ENCODE measurements around the gene PDE10A. TPM values are rescaled to one million over a fixed set of nuclear protein-coding genes. Genes with fewer than 3 reads are reported as not detected.

The PDE10A gene
- total RNA-seq: 10 to 100 TPM in 1 of 4 donors, 1 to 10 TPM in 3; 3.5 to 10.0 (median 6.2) TPM

GRCh38 chr6:165662749-165663376 is at the start of gene PDE10A:
Gene PDE10A (minus strand): TSS chr6:165663241. CDS start chr6:165662811, 430 bp downstream.
- H3K9me3 ChIP-seq: no peaks in the 10 kb centered on the region
- TF ChIP-seq CTCF (IDR thresholded peaks at IDR 0.05): no peak
- no peak for TF ChIP-seq POLR2A (IDR thresholded peaks at IDR 0.05)
- no peak for TF ChIP-seq EP300 (IDR thresholded peaks at IDR 0.05)
- H3K27me3 ChIP-seq: peaks cover 0 to 78% of the 10 kb centered on the region in 2 donors
- 0 to 2% methylated on average over 23 to 25 of the region's 80 CpGs for WGBS, 2 donors
- H3K36me3 ChIP-seq: no peaks in the 10 kb centered on the region
- H3K4me1 ChIP-seq: peaks cover 0 to 47% (median 26%) of the 10 kb centered on the region in 4 donors
- peak in 1 of 2 donors; percentile 30 for DNase-seq (ENCODE audit: low spot score in 2 of 2)
- H3K27ac ChIP-seq: peak within 1 kb of the TSS in 1 of 4 donors; percentile 76
- peak within 1 kb of the TSS; percentile 43 to 61 (median 50) for H3K4me3 ChIP-seq

DNA sequence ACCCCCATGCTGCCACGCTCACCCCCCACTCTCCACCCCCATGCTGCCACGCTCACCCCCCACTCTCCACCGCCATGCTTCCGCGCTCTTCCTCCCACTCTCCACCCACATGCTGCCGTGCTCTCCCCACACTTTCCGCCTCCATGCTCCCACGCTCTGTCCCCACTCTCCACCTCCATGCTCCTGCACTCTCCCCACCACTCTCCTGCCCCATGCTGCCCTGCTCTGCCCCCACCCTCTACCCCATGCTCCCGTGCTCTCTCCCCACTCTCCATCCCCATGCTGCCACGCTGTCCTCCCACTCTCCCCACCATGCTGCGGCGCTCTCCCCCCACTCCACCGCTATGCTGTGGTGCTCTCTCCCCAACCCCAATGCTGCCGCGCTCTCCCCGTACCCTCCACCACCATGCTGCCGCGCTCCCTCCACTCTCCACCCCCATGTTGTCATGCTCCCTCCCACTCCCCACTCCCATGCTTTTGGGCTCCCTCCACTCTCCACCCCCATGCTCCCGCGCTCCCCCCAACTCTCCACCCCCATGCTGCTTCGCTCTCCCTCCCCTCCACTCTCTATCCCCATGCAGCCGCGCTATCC is 46.0 kb upstream of the PDE10A start:
- Histone ChIP-seq H3K27me3 (no peaks in the 10 kb centered on the region), H3K27ac (no peak overlapping the region), H3K9me3 (no peaks in the 10 kb centered on the region), H3K4me3 (no peak overlapping the region), H3K36me3 (no peaks in the 10 kb centered on the region), H3K4me1 (peaks cover 0 to 9% (median 0%) of the 10 kb centered on the region in 4 donors)
- no peak for DNase-seq (ENCODE audit: low spot score in 2 of 2)
- no peak for TF ChIP-seq EP300 (IDR thresholded peaks at IDR 0.05)
- TF ChIP-seq CTCF (IDR thresholded peaks at IDR 0.05): no peak
- TF ChIP-seq POLR2A (IDR thresholded peaks at IDR 0.05): no peak
- 94% methylated on average over 22 to 23 of the region's 23 CpGs for WGBS, 2 donors

- DNase-seq (ENCODE audit: low spot score in 2 of 2): no peak
- no peak for TF ChIP-seq EP300 (IDR thresholded peaks at IDR 0.05)
- TF ChIP-seq POLR2A (IDR thresholded peaks at IDR 0.05): no peak
- TF ChIP-seq CTCF (IDR thresholded peaks at IDR 0.05): no peak
- no peak overlapping the region for H3K27ac ChIP-seq
These were observed 44.2 kb upstream of the PDE10A start for GRCh38 chr6:165707067-165707853.

DNA sequence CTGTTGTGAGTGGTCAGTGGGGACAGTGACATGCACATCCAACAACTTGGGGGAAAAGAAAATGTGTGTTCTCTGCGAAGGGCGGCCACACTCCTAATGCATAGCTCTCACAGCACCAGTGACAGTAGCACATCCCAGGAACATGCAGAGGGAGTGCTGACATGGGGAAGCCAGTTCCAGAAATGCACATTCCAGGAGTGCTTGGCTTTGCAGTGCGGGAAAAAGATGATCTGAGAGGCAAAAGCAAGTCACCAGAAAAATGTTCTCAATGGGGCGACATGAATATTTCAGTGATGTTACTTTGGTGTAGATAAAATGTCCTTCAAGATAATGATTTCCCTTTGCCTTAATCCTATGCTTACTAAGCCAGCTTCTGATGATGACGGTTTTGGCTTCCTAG is 42.9 kb upstream of the PDE10A start:
- TF ChIP-seq POLR2A (IDR thresholded peaks at IDR 0.05) (no peak), EP300 (IDR thresholded peaks at IDR 0.05) (no peak), CTCF (IDR thresholded peaks at IDR 0.05) (no peak)
- H3K4me1 ChIP-seq: peaks cover 0 to 16% (median 0%) of the 10 kb centered on the region in 4 donors
- H3K27me3 ChIP-seq: no peaks in the 10 kb centered on the region
- no peak overlapping the region for H3K4me3 ChIP-seq
- H3K36me3 ChIP-seq: no peaks in the 10 kb centered on the region
- no peak overlapping the region for H3K27ac ChIP-seq
- no peak for DNase-seq (ENCODE audit: low spot score in 2 of 2)
- 89 to 90% methylated on average over 5 of the region's 5 CpGs for WGBS, 2 donors
- H3K9me3 ChIP-seq: no peaks in the 10 kb centered on the region

More at GRCh38 chr6:165707067-165707853, 44.2 kb upstream of the PDE10A start:
- no peaks in the 10 kb centered on the region for H3K27me3 ChIP-seq
- H3K36me3 ChIP-seq: no peaks in the 10 kb centered on the region
- no peak overlapping the region for H3K4me3 ChIP-seq
- H3K4me1 ChIP-seq: peaks cover 0 to 16% (median 0%) of the 10 kb centered on the region in 4 donors
- 85 to 87% methylated on average over 14 of the region's 14 CpGs for WGBS, 2 donors
- H3K9me3 ChIP-seq: no peaks in the 10 kb centered on the region

All from tibial nerve (tissue), 4 donors.